ENCODE results near the gene ARHGAP10.

- peak; percentile 50 to 58; a peak in 1 of 4 replicates for TF ChIP-seq BHLHE40 (IDR thresholded peaks at IDR 0.05; ENCODE audit: borderline replicate concordance in 1 of 2, low read depth in 2 of 2, low read length in 1 of 2)
- no peak for TF ChIP-seq SMAD1 (IDR thresholded peaks at IDR 0.05; ENCODE audit: low read depth, partially characterized antibody)
- no peak for TF ChIP-seq SMC3 (IDR thresholded peaks at IDR 0.05; ENCODE audit: borderline replicate concordance, low read length)
- TF ChIP-seq, protein P1, sequence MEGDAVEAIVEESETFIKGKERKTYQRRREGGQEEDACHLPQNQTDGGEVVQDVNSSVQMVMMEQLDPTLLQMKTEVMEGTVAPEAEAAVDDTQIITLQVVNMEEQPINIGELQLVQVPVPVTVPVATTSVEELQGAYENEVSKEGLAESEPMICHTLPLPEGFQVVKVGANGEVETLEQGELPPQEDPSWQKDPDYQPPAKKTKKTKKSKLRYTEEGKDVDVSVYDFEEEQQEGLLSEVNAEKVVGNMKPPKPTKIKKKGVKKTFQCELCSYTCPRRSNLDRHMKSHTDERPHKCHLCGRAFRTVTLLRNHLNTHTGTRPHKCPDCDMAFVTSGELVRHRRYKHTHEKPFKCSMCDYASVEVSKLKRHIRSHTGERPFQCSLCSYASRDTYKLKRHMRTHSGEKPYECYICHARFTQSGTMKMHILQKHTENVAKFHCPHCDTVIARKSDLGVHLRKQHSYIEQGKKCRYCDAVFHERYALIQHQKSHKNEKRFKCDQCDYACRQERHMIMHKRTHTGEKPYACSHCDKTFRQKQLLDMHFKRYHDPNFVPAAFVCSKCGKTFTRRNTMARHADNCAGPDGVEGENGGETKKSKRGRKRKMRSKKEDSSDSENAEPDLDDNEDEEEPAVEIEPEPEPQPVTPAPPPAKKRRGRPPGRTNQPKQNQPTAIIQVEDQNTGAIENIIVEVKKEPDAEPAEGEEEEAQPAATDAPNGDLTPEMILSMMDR (IDR thresholded peaks at IDR 0.05 in 2 of 3, conservative IDR thresholded peaks at IDR 0.05 in 1 of 3; ENCODE audit: control insufficient read depth in 2 of 3, extremely low read depth in 1 of 3, insufficient read depth in 1 of 3, low read depth in 3 of 3, low read length in 3 of 3), result no peak
- TF ChIP-seq TAF1 (IDR thresholded peaks at IDR 0.05; ENCODE audit: borderline replicate concordance, low read depth, low read length), result no peak
- no peak for TF ChIP-seq TCF3 (IDR thresholded peaks at IDR 0.05; ENCODE audit: borderline replicate concordance, insufficient read depth, low read depth, low read length)
- TF ChIP-seq ESRRA (IDR thresholded peaks at IDR 0.05; ENCODE audit: low read length), result no peak
- TF ChIP-seq EP300 (IDR thresholded peaks at IDR 0.05; ENCODE audit: borderline replicate concordance in 1 of 2, control insufficient read depth in 1 of 2, low read depth in 2 of 2, low read length in 2 of 2), result no peak
- no peak for TF ChIP-seq POLR2A (IDR thresholded peaks at IDR 0.05; ENCODE audit: low read depth, low read length)
These were observed 326.3 kb downstream of the ARHGAP10 start for GRCh38 chr4:148057984-148058859.

Measured in GM12878 (cell line).